NCI-H510A treated with DMSO at 0.1 percent for 48 hours (cell line): ENCODE data around the gene MAFB.

ENCODE experiments used
- DNase-seq: peaks from one replicate; lab custom pipeline; 2025; lab: John Stamatoyannopoulos, UW

MAFB gene

GRCh38 chr20:40702504-40702903 lies 13.5 kb upstream of the MAFB start:
- DNase-seq = no peak

- no peak for DNase-seq
Observed at GRCh38 chr20:40698744-40699143, 9.7 kb upstream of the MAFB start.

GRCh38 chr20:40698281-40698680 lies 9.2 kb upstream of the MAFB start:
- DNase-seq = no peak

- no peak for DNase-seq
Observed at GRCh38 chr20:40697541-40697940, 8.5 kb upstream of the MAFB start.

- no peak for DNase-seq
Observed at GRCh38 chr20:40695214-40695613, 6.2 kb upstream of the MAFB start.

GRCh38 chr20:40694246-40694645 lies 5.2 kb upstream of the MAFB start:
- no peak for DNase-seq

- DNase-seq = no peak
Observed at GRCh38 chr20:40692240-40693011, 3.4 kb upstream of the MAFB start.

- no peak for DNase-seq
Observed at GRCh38 chr20:40691566-40692239, 2.7 kb upstream of the MAFB start.

- no peak for DNase-seq
Observed at GRCh38 chr20:40690836-40691565, 2.0 kb upstream of the MAFB start.

GRCh38 chr20:40689943-40690835 lies 1.2 kb upstream of the MAFB start:
- DNase-seq = peak; percentile 78

GRCh38 chr20:40688129-40689099 lies 622 bp downstream of the MAFB start:
- no peak for DNase-seq

GRCh38 chr20:40687384-40688128 lies 1.5 kb downstream of the MAFB start:
- DNase-seq = peak; percentile 47

GRCh38 chr20:40686893-40687292 lies 2.1 kb downstream of the MAFB start:
- no peak for DNase-seq

GRCh38 chr20:40686434-40686882 lies 2.6 kb downstream of the MAFB start:
- DNase-seq = no peak

GRCh38 chr20:40685349-40685748 lies 3.7 kb downstream of the MAFB start:
- DNase-seq = no peak

- DNase-seq = no peak
Observed at GRCh38 chr20:40683894-40684268, 5.2 kb downstream of the MAFB start.

GRCh38 chr20:40683221-40683893 lies 5.7 kb downstream of the MAFB start:
- DNase-seq = no peak

GRCh38 chr20:40682104-40682981 lies 6.7 kb downstream of the MAFB start:
- DNase-seq = no peak
